HuH-7.5 (cell line): ENCODE results near the gene CD81.

ENCODE experiments used
- DNase-seq: peaks from one replicate; pipeline ENCODE4 v3.0.0; 2011; ENCODE audit warnings: low spot score

Gene CD81

DNA sequence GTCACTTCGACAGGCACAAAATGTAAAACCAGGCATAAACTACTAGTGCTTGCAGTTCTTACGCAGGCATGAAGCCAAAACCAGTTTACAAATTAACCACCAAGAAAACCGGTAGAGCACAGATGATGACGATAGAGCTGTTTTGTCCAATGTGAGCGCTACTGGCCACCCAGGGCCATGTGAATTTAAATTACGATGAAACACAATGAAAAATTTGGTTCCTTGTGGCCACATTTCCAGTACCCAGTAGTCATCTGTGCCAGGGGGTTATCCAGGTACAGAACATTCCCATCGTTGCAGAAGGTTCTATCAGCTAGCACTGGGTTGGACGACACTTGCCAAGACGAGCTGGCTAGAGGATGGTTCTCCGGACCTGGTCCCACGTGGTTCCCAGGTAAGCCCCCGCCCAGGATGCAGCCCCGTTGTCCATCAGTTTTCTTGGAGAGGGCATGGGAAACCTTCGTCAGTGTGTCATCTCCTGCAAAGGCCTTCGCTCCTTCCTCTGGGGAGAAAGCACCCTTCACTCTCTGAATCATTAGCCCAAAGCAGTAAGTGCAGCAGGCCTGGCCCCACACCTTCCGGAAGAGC is 1.1 kb upstream of the CD81 start:
- DNase-seq = no peak

DNA sequence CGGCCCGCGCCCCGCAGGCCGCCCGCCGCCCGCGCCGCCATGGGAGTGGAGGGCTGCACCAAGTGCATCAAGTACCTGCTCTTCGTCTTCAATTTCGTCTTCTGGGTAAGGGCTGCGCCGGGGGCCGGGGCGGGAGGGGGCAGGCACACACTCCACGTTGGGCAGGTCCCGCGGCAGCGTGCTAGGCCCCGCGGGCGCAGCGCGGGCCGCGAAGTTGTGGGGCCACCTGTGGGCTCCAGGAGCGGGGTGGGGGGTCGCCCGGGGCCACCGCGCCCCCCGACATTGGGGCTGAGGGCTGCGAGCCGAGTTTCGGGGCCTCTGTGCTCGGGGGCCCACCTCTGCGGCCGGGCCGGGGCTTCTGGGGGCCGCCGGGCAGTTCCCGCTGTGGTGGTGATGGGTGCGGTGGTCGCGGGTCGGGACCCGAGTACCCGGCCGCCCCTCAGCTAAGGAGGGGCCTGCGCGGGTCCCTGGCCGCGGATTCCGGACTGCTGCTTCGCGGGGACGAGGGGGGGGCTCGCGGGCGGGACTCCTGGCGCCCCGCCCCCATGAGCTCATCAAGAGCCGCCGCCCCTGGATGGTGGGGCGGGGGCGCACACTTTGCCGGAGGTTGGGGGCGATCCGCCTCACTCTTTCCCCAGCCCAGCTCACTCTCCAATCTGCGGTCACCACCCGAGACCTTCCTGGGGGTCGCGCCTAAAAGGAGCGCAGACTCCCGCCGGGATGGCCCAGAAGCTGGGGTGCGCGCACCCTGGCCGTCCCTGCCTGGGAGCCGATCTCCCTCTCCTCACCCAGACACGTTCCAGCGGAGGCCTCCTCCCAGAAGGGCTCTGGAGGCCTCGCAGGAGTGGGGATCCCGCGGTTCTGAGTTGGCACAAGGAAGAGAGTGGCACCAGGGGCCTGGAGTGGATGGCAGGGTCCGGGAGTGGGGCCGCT is 667 bp downstream of the CD81 start:
- peak; percentile 70 for DNase-seq

DNA sequence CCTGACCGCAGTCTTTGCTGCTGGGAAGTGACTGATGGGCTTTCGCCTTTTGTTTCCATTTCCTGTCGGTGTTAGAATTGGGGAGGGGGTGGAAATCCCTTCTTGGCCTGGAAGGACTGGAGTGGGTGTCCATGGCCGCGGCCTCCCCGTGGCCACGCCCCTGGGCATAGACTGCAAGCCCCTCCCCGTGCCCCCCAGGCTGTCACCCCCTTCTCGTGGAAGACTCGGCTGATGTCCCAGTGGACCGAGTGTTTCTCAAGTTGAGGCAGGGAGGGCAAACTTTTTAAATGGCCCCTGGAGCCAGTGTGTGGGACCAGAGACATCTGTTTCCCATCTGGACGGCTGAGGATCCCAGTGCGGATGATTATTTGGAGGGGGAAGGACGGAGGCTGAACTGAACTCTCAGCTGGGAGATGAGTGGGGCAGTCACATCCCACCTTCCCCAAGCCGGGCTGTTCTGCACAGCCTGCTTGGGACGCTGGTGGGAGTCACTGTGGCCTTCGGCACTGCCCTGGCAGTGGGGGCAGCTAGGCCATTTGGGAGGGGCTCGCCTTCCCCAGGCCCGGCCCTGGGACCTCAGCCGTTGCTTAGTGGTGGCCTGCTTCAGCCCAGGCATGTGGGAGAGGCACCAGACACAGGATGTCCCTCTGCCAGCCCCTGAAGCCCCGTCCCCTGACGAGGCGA is 1.6 kb downstream of the CD81 start:
- DNase-seq = no peak

DNA sequence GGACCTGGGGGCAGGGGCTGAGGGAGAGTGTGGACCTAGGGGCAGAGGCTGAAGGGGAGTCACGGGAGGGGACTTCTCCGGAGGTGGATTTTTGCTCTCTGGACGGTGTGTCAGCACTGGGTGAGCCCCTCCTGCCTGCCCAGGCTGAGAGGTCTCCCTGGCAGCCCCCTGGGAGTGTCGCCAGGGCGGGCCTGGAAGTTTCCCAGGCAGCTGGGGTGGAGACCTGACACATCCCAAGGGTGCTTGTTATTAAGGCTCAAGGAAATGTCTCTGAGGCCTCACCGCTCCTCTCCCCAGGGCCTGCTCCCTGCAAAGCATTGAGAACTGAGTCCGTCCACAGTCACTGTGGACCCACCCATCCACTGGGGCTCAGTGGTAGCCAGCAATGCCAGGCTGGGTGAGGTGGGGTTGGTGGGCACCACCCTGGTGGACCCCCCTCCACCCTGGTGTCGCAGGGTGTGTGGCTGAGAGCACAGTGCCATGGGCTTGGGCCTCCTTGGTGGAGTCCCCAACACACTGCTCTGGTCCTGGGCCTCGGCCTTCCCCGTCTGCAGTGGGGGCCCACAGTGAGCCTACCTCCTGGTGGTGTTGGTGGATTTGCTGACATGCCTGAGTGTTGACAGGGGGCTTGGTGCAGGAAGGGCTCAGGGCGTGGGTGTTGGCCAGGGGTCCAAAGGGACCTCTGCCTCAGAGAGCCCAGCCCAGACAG is 2.5 kb downstream of the CD81 start:
- no peak for DNase-seq

DNA sequence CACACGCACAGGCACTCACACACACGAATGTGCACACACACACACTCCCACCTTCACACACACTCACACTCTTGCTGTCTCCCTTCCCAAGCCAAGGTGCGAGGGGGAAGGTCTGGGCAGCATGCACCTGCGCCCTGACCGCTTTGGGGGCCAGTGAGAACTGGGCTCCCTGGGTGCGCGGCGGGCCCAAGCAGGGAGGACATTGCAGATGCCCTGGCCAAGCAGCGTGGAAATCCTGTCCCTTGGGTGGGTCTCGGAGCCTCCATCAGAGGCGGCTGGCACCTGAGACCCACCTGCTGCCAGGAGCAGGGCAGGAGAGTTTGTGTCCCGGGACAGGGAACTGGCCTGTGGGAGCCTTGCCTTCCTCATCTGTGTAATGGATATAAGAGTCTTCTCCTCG is 3.3 kb downstream of the CD81 start:
- DNase-seq = no peak

- no peak for DNase-seq
These were observed 3.8 kb downstream of the CD81 start for GRCh38 chr11:2380807-2381350.

GRCh38 chr11:2381494-2382128 is 4.5 kb downstream of the CD81 start:
- DNase-seq = no peak

DNA sequence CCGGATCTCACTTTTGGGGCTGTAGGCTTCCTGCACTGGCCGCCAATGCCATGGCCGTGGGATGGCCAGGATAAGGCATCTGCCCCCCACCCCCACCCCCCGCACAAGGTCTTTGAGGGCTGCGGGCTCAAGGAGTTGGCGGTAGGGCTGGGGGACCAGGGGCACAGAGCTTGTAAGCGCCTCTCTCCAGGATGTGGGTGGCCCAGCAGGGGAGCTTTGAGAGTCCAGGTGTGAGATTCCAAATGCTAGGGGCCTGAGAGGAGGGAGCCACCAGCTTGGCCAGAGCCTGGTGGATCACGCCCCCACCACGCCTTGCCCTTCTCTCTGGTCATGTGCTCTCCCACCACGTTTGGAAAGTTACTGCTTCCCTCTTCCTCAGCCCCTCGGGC is 5.0 kb downstream of the CD81 start:
- DNase-seq = no peak

DNA sequence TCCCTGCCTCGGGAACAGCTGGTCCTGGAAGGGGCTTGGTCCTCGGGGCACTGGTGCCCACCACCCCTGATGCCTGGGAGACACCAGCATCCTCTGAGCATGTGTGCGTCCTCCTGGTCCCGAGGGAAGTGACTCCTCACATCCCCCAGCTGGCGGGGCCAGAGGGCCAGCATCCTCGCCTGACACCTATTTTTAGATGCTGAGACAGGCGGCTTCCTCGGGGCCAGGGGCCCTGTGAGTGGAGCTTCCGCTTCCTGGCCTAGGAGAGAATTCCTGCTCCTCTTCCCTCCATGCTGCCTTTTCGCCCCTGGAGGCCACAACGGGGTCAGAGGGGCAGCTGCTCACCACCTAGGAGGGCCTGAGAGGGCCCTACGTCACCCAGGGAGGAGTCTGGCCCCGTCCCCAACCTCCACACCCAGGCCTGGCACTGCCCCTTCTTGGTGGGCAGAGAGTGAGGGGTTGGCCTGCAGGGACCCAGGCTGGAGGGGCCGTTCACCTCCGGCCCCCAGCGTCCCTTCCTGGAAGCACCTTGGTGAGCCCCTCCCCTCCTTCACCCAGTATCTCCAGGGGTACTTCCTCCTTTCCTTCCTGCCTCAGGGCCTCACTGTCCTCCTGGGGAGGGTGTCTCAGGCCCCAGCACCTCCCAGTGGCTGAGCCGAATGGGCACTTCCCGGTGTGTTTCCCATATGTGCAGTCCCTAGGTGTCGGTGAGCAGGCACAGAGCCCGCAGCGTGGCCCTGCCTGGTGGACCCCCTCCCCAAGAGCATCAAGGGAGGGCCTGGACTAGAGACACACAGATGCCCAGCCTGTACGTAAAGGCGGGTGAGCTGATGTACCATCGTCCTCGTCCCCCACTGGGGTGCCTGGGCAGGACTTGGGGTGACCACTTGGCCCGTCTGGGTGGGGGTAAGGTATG is 6.1 kb downstream of the CD81 start:
- DNase-seq = no peak

- no peak for DNase-seq
These were observed 7.0 kb downstream of the CD81 start for GRCh38 chr11:2383852-2384804.

- DNase-seq = no peak
These were observed 8.3 kb downstream of the CD81 start for GRCh38 chr11:2385156-2386151.

DNA sequence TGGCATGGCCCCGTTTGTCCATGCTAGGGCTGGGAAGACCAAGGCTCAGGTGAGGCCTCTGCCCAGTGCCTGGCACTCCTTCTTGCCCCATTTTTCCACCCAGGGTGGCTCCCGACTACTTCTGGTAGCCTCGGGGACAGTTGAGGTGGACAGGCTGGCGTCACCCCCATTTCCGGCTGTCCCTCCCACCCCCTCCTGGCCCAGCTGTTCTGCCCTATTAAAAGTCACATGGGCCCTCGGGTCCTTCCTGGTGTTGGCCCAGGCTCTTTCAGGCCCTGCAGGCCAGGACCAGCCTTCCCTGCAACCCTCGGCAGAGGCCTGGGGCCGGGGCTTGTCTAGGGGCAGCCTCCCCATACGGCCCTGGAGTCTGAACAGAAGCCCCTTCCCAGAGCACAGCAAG is 9.5 kb downstream of the CD81 start:
- DNase-seq = no peak

GRCh38 chr11:2387266-2387987 is 10.3 kb downstream of the CD81 start:
- no peak for DNase-seq

GRCh38 chr11:2388431-2389376 is 11.6 kb downstream of the CD81 start:
- no peak for DNase-seq

DNA sequence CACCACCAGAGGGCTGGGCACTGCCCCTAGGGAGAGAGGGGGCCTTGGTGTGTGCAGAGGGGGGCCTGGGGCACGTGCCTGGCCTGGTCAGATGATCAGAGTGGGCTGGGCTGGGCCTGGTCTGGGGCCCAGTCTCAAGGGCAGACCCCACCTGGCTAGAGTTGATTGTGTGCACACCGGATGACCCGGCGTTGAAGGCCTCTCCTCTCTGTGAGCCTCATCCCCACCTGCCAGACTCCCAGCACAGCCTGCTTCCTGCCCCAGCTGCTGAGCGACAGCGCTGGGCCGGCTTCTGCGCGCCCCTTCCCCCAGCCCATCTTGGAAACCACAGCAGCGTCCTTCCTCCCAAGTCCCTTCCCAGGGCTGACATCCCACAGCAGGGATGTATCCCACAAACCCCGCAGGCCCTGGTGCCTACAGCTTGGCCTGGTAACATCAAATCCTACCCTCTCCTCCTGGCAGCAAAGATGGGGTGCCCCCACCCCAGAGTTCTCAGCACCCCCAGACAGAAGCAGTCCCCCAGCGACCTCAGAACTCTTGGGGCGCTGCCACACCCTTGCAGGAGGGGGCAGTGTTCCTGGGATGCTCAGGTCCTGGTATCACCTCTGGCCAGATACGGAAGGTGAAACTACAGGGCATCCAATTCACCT is 12.4 kb downstream of the CD81 start:
- DNase-seq = no peak
